HepG2 (cell line): ENCODE measurements around the gene RNASE13. TPM values are rescaled to one million over a fixed set of nuclear protein-coding genes. Genes with fewer than 3 reads are reported as not detected.
A peak's percentile ranks its signal among the peaks of the same experiment; 100 is the strongest.

Experiments
- ATAC-seq: fragments of 200-7000 bp; cut with Tn5 transposase; 3 replicates; pipeline ENCODE4 v1.9.1; 2020; ENCODE audit warnings: mild to moderate bottlenecking, moderate library complexity
- BruUV-seq: library from RNA; stranded (reverse); fragments of 400-500 nt; replicated peaks from 2 replicates; lab custom pipeline; 2021; lab: Mats Ljungman, UMichigan
- CTCF ChIA-PET: fragments of 300-600 bp; formaldehyde crosslinking; extraction: SDS; loops from one replicate; lab custom pipeline; 2021; ENCODE audit warnings: low total read pairs, inconsistent platforms, low intra/inter-chr PET ratio; lab: Yijun Ruan, JAX
- POLR2A ChIA-PET: fragments of 350-600 bp; sonication (Branson Sonifier 250); formaldehyde crosslinking; loops from one replicate; lab custom pipeline; 2020; ENCODE audit warnings: antibody characterized with exemption, inconsistent platforms; lab: Yijun Ruan, JAX
- DNase-seq: peaks from one replicate; pipeline ENCODE4 v3.0.0-alpha.2; 2015; ENCODE audit warnings: low spot score
- FAIRE-seq: peaks from 3 replicates; lab custom pipeline; 2011; peaks lifted over from hg19 to GRCh38; lab: Jason Lieb, UNC
- H2AFZ ChIP-seq: one replicate; pipeline ENCODE4 v1.6.1; 2011; ENCODE audit warnings: low read length, inconsistent platforms
- H3K27ac ChIP-seq: fragments of 300-600 bp; 3 replicates; pipeline ENCODE4 v1.8.0; 2011; ENCODE audit warnings: mixed run types, mild to moderate bottlenecking, mixed read lengths, low read length, inconsistent platforms; ENCODE audit not compliant: insufficient read depth; ENCODE audit errors: extremely low read length
- H3K27me3 ChIP-seq, 2 experiments: fragments of 200-600 bp in 1 of 2; 2 replicates in 1 of 2; 3 replicates in 1 of 2; pipeline versions ENCODE4 v1.6.0 to v1.8.0; 2011; ENCODE audit warnings: low read length in 2 of 2, mild to moderate bottlenecking in 2 of 2, moderate library complexity in 2 of 2, inconsistent platforms in 1 of 2; ENCODE audit not compliant: insufficient read depth in 2 of 2, control insufficient read depth in 1 of 2
- H3K36me3 ChIP-seq, 2 experiments: fragments of 200-600 bp in 1 of 2; replicated peaks in 1 of 2; 2 replicates in 1 of 2; 3 replicates in 1 of 2; pipeline versions ENCODE4 v1.5.1 to v1.8.0; 2011; ENCODE audit warnings: low read length in 2 of 2, inconsistent platforms in 1 of 2; ENCODE audit not compliant: insufficient read depth in 2 of 2, control insufficient read depth in 1 of 2
- H3K4me1 ChIP-seq: 2 replicates; pipeline ENCODE4 v1.5.1; 2012; ENCODE audit warnings: low read length, inconsistent platforms; ENCODE audit not compliant: insufficient read depth
- H3K4me2 ChIP-seq: 2 replicates; pipeline ENCODE4 v1.6.0; 2011; ENCODE audit warnings: low read depth, low read length, inconsistent platforms
- H3K4me3 ChIP-seq, 3 experiments: fragments of 200-600 bp in 1 of 3; sonication (generic), shearing (Covaris generic) in 1 of 3; replicated peaks in 1 of 3; 2 replicates each; pipeline ENCODE4 v1.5.1; 2011 to 2016; ENCODE audit warnings: low read length in 3 of 3, inconsistent platforms in 2 of 3, low read depth in 2 of 3, mild to moderate bottlenecking in 2 of 3, control low read depth in 1 of 3, mixed read lengths in 1 of 3; ENCODE audit not compliant: insufficient read depth in 1 of 3
- H3K79me2 ChIP-seq: one replicate; pipeline ENCODE4 v1.6.1; 2011; ENCODE audit warnings: low read length, inconsistent platforms; ENCODE audit not compliant: insufficient read depth
- H3K9ac ChIP-seq: 2 replicates; pipeline ENCODE4 v1.6.0; 2011; ENCODE audit warnings: mild to moderate bottlenecking, low read depth, low read length, inconsistent platforms; ENCODE audit not compliant: insufficient read depth
- H3K9me3 ChIP-seq: 2 replicates; pipeline ENCODE4 v1.5.1; 2012; ENCODE audit warnings: mild to moderate bottlenecking, low read length
- H4K20me1 ChIP-seq: 2 replicates; pipeline ENCODE4 v1.6.0; 2011; ENCODE audit warnings: inconsistent platforms, mild to moderate bottlenecking, low read length, moderate library complexity; ENCODE audit not compliant: insufficient read depth
- BRD4 ChIP-seq: sonication (generic); formaldehyde crosslinking; IDR thresholded peaks from 2 replicates; pipeline ENCODE4 v1.4.0; 2020; ENCODE audit warnings: missing genetic modification reagents
- DR1 ChIP-seq: sonication (generic); formaldehyde crosslinking; IDR thresholded peaks from 2 replicates; pipeline ENCODE4 v1.8.0; 2021; ENCODE audit warnings: mild to moderate bottlenecking, missing genetic modification reagents, inconsistent platforms
- EED ChIP-seq: sonication (generic); formaldehyde crosslinking; IDR thresholded peaks from 2 replicates; pipeline ENCODE4 v1.5.0; 2020; ENCODE audit warnings: mild to moderate bottlenecking, missing genetic modification reagents
- EHMT2 ChIP-seq: fragments of 200-600 bp; sonication (generic); IDR thresholded peaks from 2 replicates; pipeline ENCODE4 v1.7.0; 2017; ENCODE audit warnings: antibody characterized with exemption, low read depth, low read length, borderline replicate concordance
- FOSL1 ChIP-seq: sonication (generic); formaldehyde crosslinking; IDR thresholded peaks from 2 replicates; pipeline ENCODE4 v1.9.0; 2021; ENCODE audit warnings: missing genetic modification reagents, borderline replicate concordance
- IKZF4 ChIP-seq: sonication (generic); formaldehyde crosslinking; IDR thresholded peaks from 2 replicates; pipeline ENCODE4 v1.5.1; 2020; ENCODE audit warnings: borderline replicate concordance, mild to moderate bottlenecking, low read depth, missing genetic modification reagents; ENCODE audit errors: not compliant biosample characterization
- MATR3 ChIP-seq: sonication (generic); formaldehyde crosslinking; IDR thresholded peaks from 2 replicates; pipeline ENCODE4 v1.4.0; 2020; ENCODE audit warnings: missing genetic modification reagents
- NFE2 ChIP-seq: sonication (generic); formaldehyde crosslinking; IDR thresholded peaks from 2 replicates; pipeline ENCODE4 v1.4.0; 2020; ENCODE audit warnings: missing genetic modification reagents
- NKX3-1 ChIP-seq: sonication (generic); formaldehyde crosslinking; IDR thresholded peaks from 2 replicates; pipeline ENCODE4 v1.5.0; 2020; ENCODE audit warnings: missing genetic modification reagents
- RORA ChIP-seq: sonication (generic); formaldehyde crosslinking; IDR thresholded peaks from 2 replicates; pipeline ENCODE4 v1.5.0; 2020; ENCODE audit warnings: mild to moderate bottlenecking, missing genetic modification reagents, moderate library complexity
- ZKSCAN8 ChIP-seq: IDR thresholded peaks from 2 replicates; pipeline ENCODE4 v1.6.1; 2016; ENCODE audit warnings: borderline replicate concordance, missing genetic modification reagents, missing compliant biosample characterization
- ZNF296 ChIP-seq: sonication (generic); formaldehyde crosslinking; conservative IDR thresholded peaks from 2 replicates; pipeline ENCODE4 v1.5.0; 2020; ENCODE audit warnings: mild to moderate bottlenecking, missing genetic modification reagents
- ZNF484 ChIP-seq: sonication (generic); formaldehyde crosslinking; IDR thresholded peaks from 2 replicates; pipeline ENCODE4 v1.5.1; 2020; ENCODE audit warnings: mild to moderate bottlenecking, low read depth, missing genetic modification reagents, borderline replicate concordance
- ZNF720 ChIP-seq: sonication (generic); formaldehyde crosslinking; IDR thresholded peaks from 2 replicates; pipeline ENCODE4 v1.4.0; 2020; ENCODE audit warnings: missing genetic modification reagents
- ZNF772 ChIP-seq: sonication (generic); formaldehyde crosslinking; IDR thresholded peaks from 2 replicates; pipeline ENCODE4 v1.5.0; 2020; ENCODE audit warnings: mild to moderate bottlenecking, missing genetic modification reagents
- ZNF792 ChIP-seq: IDR thresholded peaks from 2 replicates; pipeline ENCODE4 v1.6.1; 2016
- WGBS: methylation state at CpG from one replicate; pipeline ENCODE4 v1.1.6; 2017; ENCODE audit warnings: low lambda C conversion rate; 5-methylcytosine and 5-hydroxymethylcytosine counted together
- in situ Hi-C: cut with HindIII; loops from 2 replicates; pipeline ENCODE4 v1.10.0; 2017; ENCODE audit warnings: low pct_unique_long_range_greater_than_20kb; ENCODE audit not compliant: extremely low pct_ligation_motif_present
- intact Hi-C: fragments of 100-400 bp; cut with micrococcal nuclease; formaldehyde crosslinking; loops from one replicate; pipeline ENCODE4 v1.10.0; 2022; ENCODE audit not compliant: unreplicated experiment
- polyA plus RNA-seq, 8 experiments: library from polyadenylated mRNA; depleted of rRNA in 3 of 8; stranded (reverse) in 7 of 8; unstranded in 1 of 8; fragments of >200 nt; fragmentation: Illumina TruSeq in 4 of 8; extraction: Trizol in 4 of 8; gene quantifications; 2 replicates each; pipeline versions ENCODE4 v1.2.1 to v1.2.3, GENCODE V29; 2011 to 2016; ENCODE audit warnings: low read depth in 4 of 8, missing spikeins in 1 of 8, mixed read lengths in 1 of 8; ENCODE audit not compliant: insufficient read depth in 1 of 8
- total RNA-seq, 5 experiments: library from RNA; depleted of rRNA; stranded (reverse); fragments of >200 nt; fragmentation: Illumina TruSeq; extraction: Trizol; gene quantifications; 2 replicates each; pipeline ENCODE4 v1.2.3, GENCODE V29; 2016; ENCODE audit warnings: low read depth in 1 of 5
- TF ChIP-seq, protein P1 (sequence below): sonication (generic); formaldehyde crosslinking; conservative IDR thresholded peaks from 2 replicates; pipeline ENCODE4 v1.8.0; 2022; ENCODE audit warnings: mild to moderate bottlenecking, moderate library complexity, missing genetic modification reagents
- TF ChIP-seq, protein P2 (sequence below): IDR thresholded peaks from 2 replicates; pipeline ENCODE4 v1.6.1; 2018; ENCODE audit warnings: missing genetic modification reagents
- TF ChIP-seq, protein P3 (sequence below): sonication (generic); formaldehyde crosslinking; IDR thresholded peaks from 2 replicates; pipeline ENCODE4 v1.5.1; 2020; ENCODE audit warnings: mild to moderate bottlenecking, missing genetic modification reagents, borderline replicate concordance

Gene RNASE13
- total and polyA plus RNA-seq, 2 of the 13 experiments (the other 11 are each of a cell fraction or from before 2014, with no cell fraction given): 1.0 TPM; not detected in 1

DNA sequence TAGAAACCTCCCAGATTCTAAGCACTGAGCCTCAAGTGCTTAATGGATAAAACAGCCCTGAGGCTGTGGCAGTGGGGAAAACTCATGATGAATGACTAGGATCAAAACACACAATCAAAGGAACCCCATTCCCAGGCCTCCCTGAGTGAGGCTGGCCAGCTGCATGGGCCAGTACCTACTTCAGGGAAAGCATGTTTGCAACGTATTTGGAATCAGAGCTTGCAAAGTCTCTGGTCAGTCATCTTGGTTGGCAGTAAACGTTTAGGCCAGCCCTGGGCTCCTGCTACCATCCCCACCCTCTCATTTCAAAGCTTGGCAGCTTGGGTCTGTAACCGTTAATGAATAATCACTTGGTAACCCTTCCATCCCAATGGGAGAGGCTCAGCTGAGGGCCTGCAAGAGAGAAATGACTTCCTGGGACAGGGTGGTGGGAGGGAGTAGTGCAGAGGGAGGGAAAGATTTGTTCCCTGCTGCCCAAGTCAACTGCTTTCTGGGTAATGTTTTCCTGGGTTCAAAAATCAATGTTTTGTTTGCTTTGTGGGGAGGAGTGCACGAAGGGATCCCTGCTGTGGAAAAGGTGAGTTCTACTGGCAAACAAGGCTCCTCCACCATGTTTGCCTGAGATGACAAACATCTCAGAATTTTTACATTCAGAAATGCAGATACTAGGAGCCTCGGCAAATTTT lies 21.0 kb upstream of the RNASE13 start (continued):
- peak; percentile 85 for TF ChIP-seq ZNF792 (CRISPR knock-in tag)
- peak; percentile 38; the same call in 1 of the 2 replicates for TF ChIP-seq DR1 (CRISPR knock-in tag)
- TF ChIP-seq IKZF4 (CRISPR knock-in tag): peak; percentile 66
- TF ChIP-seq NKX3-1 (CRISPR knock-in tag): peak; percentile 85; the same call in 1 of the 2 replicates
- peak; percentile 66; the same call in 1 of the 2 replicates for TF ChIP-seq ZNF772
- TF ChIP-seq, protein P1, sequence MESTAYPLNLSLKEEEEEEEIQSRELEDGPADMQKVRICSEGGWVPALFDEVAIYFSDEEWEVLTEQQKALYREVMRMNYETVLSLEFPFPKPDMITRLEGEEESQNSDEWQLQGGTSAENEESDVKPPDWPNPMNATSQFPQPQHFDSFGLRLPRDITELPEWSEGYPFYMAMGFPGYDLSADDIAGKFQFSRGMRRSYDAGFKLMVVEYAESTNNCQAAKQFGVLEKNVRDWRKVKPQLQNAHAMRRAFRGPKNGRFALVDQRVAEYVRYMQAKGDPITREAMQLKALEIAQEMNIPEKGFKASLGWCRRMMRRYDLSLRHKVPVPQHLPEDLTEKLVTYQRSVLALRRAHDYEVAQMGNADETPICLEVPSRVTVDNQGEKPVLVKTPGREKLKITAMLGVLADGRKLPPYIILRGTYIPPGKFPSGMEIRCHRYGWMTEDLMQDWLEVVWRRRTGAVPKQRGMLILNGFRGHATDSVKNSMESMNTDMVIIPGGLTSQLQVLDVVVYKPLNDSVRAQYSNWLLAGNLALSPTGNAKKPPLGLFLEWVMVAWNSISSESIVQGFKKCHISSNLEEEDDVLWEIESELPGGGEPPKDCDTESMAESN (CRISPR knock-in tag): peak; percentile 75; the same call in 1 of the 2 replicates
- peak; percentile 65; the same call in 1 of the 2 replicates for TF ChIP-seq EHMT2
- TF ChIP-seq FOSL1 (CRISPR knock-in tag): no peak

DNA sequence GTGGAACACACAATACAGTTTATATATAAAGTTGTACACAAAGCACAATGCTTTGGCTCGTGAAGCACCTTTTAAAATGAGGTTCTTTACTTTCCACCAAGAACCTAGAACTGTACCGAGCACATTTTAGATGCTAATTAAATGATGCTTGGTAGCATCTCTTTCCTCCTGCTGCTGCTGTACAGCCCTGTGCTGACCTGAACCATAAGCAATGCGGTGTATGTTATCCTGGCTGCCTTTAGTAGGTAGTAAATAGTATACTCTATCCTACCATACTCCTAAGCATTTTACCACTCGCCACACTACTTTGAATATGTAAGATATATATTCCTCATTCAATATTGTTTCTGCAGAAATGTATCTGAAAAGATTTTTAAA lies 20.1 kb upstream of the RNASE13 start:
- Histone ChIP-seq H3K79me2 (no peaks in the 10 kb centered on the region), H3K4me2 (peak overlapping the region; percentile 71), H2AFZ (no peak overlapping the region), H3K27ac (peak overlapping the region; percentile 92), H3K9ac (peak overlapping the region; percentile 66), H3K36me3 (no peaks in the 10 kb centered on the region), H3K4me1 (peaks cover 98% of the 10 kb centered on the region), H3K27me3 (no peaks in the 10 kb centered on the region), H4K20me1 (no peaks in the 10 kb centered on the region), H3K4me3 (peak overlapping the region; percentile 13 to 40 (median 14); a peak in 3 of 6 replicates), H3K9me3 (no peaks in the 10 kb centered on the region)
- ChIA-PET POLR2A (interaction anchor here (1.2 to 2.1 kb wide), 13 partner anchors 8 to 367 kb away, joined by 3 to 46 read pairs (median 10); partner anchors contain the start of genes ARHGEF40 and NDRG2), CTCF (interaction anchor here (1.3 to 3.2 kb wide), 5 partner anchors 13 to 40 kb away, joined by 3 to 12 read pairs (median 5); no protein-coding TSS in a partner anchor)
- BruUV-seq: no TSS peak
- no peak for DNase-seq
- intact Hi-C loops: loop anchor here (1.0 to 5.0 kb wide), 6 partner anchors 8 to 372 kb away; partner anchors contain the start of genes NDRG2 and RNASE4
- no peak for FAIRE-seq
- WGBS: 3% methylated on average over 4 of the region's 4 CpGs
- peak; percentile 34 for ATAC-seq
- in situ Hi-C loops: no loop called here
- TF ChIP-seq EED (CRISPR knock-in tag) (no peak), NFE2 (CRISPR knock-in tag) (no peak), ZNF484 (no peak), ZNF296 (CRISPR knock-in tag) (no peak), ZKSCAN8 (CRISPR knock-in tag) (0 out of 2 replicates have a peak, but pooled peaks have one; percentile 8), MATR3 (no peak), BRD4 (CRISPR knock-in tag) (no peak), RORA (CRISPR knock-in tag) (no peak), ZNF720 (CRISPR knock-in tag) (no peak)
- TF ChIP-seq, protein P2, sequence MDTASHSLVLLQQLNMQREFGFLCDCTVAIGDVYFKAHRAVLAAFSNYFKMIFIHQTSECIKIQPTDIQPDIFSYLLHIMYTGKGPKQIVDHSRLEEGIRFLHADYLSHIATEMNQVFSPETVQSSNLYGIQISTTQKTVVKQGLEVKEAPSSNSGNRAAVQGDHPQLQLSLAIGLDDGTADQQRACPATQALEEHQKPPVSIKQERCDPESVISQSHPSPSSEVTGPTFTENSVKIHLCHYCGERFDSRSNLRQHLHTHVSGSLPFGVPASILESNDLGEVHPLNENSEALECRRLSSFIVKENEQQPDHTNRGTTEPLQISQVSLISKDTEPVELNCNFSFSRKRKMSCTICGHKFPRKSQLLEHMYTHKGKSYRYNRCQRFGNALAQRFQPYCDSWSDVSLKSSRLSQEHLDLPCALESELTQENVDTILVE (CRISPR knock-in tag): no peak; the same call in 1 of the 2 replicates
- TF ChIP-seq, protein P3, sequence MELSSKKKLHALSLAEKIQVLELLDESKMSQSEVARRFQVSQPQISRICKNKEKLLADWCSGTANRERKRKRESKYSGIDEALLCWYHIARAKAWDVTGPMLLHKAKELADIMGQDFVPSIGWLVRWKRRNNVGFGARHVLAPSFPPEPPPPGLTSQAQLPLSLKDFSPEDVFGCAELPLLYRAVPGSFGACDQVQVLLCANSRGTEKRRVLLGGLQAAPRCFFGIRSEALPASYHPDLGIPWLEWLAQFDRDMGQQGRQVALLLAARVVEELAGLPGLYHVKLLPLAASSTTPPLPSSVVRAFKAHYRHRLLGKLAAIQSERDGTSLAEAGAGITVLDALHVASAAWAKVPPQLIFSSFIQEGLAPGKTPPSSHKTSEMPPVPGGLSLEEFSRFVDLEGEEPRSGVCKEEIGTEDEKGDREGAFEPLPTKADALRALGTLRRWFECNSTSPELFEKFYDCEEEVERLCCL (CRISPR knock-in tag): no peak
